Left ventricle myocardium superior (tissue), 1 donor: ENCODE data around the gene CUL1. TPM values are rescaled to one million over a fixed set of nuclear protein-coding genes. Genes with fewer than 3 reads are reported as not detected.

Experiments
- ATAC-seq: fragments of 200-7000 bp; cut with Tn5 transposase; one replicate; pipeline ENCODE4 v1.9.1; 2020; ENCODE audit warnings: mild to moderate bottlenecking, moderate library complexity
- DNase-seq: peaks from one replicate; pipeline ENCODE4 v3.0.0-alpha.2; 2020
- intact Hi-C: fragments of 100-400 bp; cut with micrococcal nuclease; formaldehyde crosslinking; loops from one replicate; pipeline ENCODE4 v1.11.0; 2022
- total RNA-seq: library from RNA; stranded (reverse); fragmentation: NEBNext Ultra II Directional; extraction: Animal tissue kit (Norgen Biotek cat#: 25700); gene quantifications from one replicate; pipeline ENCODE4 v1.2.1, GENCODE V29; 2021
- donor health status: DM: no; HTN: yes; CAD: no; lungs with severe emphysema.

Gene CUL1
- total RNA-seq, 1 donor from 2014 or later = 48.7 TPM

GRCh38 chr7:148712678-148713329 lies 14.1 kb downstream of the CUL1 start:
- ATAC-seq = peak; percentile 62
- intact Hi-C loops = no loop called here
- no peak for DNase-seq

- DNase-seq (no peak), ATAC-seq (no peak)
- intact Hi-C loops = no loop called here
Observed at GRCh38 chr7:148714498-148714897, 15.8 kb downstream of the CUL1 start.

- DNase-seq (no peak), ATAC-seq (no peak)
- intact Hi-C loops = no loop called here
Observed at GRCh38 chr7:148715027-148715426, 16.3 kb downstream of the CUL1 start.

- ATAC-seq = no peak
- DNase-seq = no peak
- intact Hi-C loops = no loop called here
Observed at GRCh38 chr7:148717266-148717793, 18.6 kb downstream of the CUL1 start.

- intact Hi-C loops = no loop called here
- ATAC-seq = no peak
- DNase-seq = no peak
Observed at GRCh38 chr7:148718431-148718830, 19.7 kb downstream of the CUL1 start.

- intact Hi-C loops = no loop called here
- DNase-seq (no peak), ATAC-seq (no peak)
Observed at GRCh38 chr7:148719753-148720152, 21.1 kb downstream of the CUL1 start.

GRCh38 chr7:148720472-148720871 lies 21.8 kb downstream of the CUL1 start:
- no peak for DNase-seq
- intact Hi-C loops = no loop called here
- ATAC-seq = no peak

- ATAC-seq (no peak), DNase-seq (no peak)
- intact Hi-C loops = no loop called here
Observed at GRCh38 chr7:148721390-148721789, 22.7 kb downstream of the CUL1 start.

- ATAC-seq = peak; percentile 86
Observed at GRCh38 chr7:148722340-148723165, 23.9 kb downstream of the CUL1 start.

GRCh38 chr7:148723166-148723559 lies 24.5 kb downstream of the CUL1 start:
- DNase-seq (no peak), ATAC-seq (no peak)
- intact Hi-C loops = no loop called here

More at GRCh38 chr7:148722340-148723165, 23.9 kb downstream of the CUL1 start:
- DNase-seq = peak; percentile 40
- intact Hi-C loops = no loop called here

GRCh38 chr7:148723846-148724245 lies 25.1 kb downstream of the CUL1 start:
- DNase-seq (no peak), ATAC-seq (no peak)
- intact Hi-C loops = no loop called here

- no peak for ATAC-seq
- DNase-seq = no peak
- intact Hi-C loops = no loop called here
Observed at GRCh38 chr7:148726385-148726784, 27.7 kb downstream of the CUL1 start.

- no peak for ATAC-seq
- intact Hi-C loops = no loop called here
- DNase-seq = no peak
Observed at GRCh38 chr7:148727501-148728278, 29.0 kb downstream of the CUL1 start.

- peak; percentile 36 for ATAC-seq
- intact Hi-C loops = no loop called here
- DNase-seq = no peak
Observed at GRCh38 chr7:148729984-148730733, 31.5 kb downstream of the CUL1 start.

- intact Hi-C loops = no loop called here
- DNase-seq (no peak), ATAC-seq (peak; percentile 33)
Observed at GRCh38 chr7:148732862-148733261, 34.2 kb downstream of the CUL1 start.

GRCh38 chr7:148733496-148733895 lies 34.8 kb downstream of the CUL1 start:
- intact Hi-C loops = no loop called here
- DNase-seq = no peak
- ATAC-seq = peak; percentile 75

GRCh38 chr7:148735141-148735540 lies 36.4 kb downstream of the CUL1 start:
- peak; percentile 80 for ATAC-seq
- intact Hi-C loops = no loop called here
- peak; percentile 47 for DNase-seq

GRCh38 chr7:148735967-148736366 lies 37.3 kb downstream of the CUL1 start:
- no peak for ATAC-seq
- no peak for DNase-seq
- intact Hi-C loops = no loop called here
